ENCODE results near the gene TXN2.

TXN2 gene

GRCh38 chr22:36480941-36481392 lies 473 bp downstream of the TXN2 start:
- no peak for TF ChIP-seq CTCF (conservative IDR thresholded peaks at IDR 0.05; ENCODE audit: low read depth, low read length)
- DNase-seq (ENCODE audit: low read depth) = no peak
- H3K4me3 ChIP-seq (ENCODE audit: low read length) = peak overlapping the region; percentile 73

- H3K4me3 ChIP-seq (ENCODE audit: low read length) = no peak overlapping the region
- no peak for TF ChIP-seq CTCF (conservative IDR thresholded peaks at IDR 0.05; ENCODE audit: low read depth, low read length)
- DNase-seq (ENCODE audit: low read depth) = no peak
Observed at GRCh38 chr22:36478966-36479365, 2.5 kb downstream of the TXN2 start.

GRCh38 chr22:36475341-36475740 lies 6.1 kb downstream of the TXN2 start:
- no peak overlapping the region for H3K4me3 ChIP-seq (ENCODE audit: low read length)
- TF ChIP-seq CTCF (conservative IDR thresholded peaks at IDR 0.05; ENCODE audit: low read depth, low read length) = no peak
- no peak for DNase-seq (ENCODE audit: low read depth)

- H3K4me3 ChIP-seq (ENCODE audit: low read length) = no peak overlapping the region
- no peak for TF ChIP-seq CTCF (conservative IDR thresholded peaks at IDR 0.05; ENCODE audit: low read depth, low read length)
- DNase-seq (ENCODE audit: low read depth) = no peak
Observed at GRCh38 chr22:36472689-36473088, 8.8 kb downstream of the TXN2 start.

GRCh38 chr22:36471341-36471821 lies 10.1 kb downstream of the TXN2 start:
- no peak for TF ChIP-seq CTCF (conservative IDR thresholded peaks at IDR 0.05; ENCODE audit: low read depth, low read length)
- no peak for DNase-seq (ENCODE audit: low read depth)
- H3K4me3 ChIP-seq (ENCODE audit: low read length) = no peak overlapping the region

- DNase-seq (ENCODE audit: low read depth) = no peak
- no peak for TF ChIP-seq CTCF (conservative IDR thresholded peaks at IDR 0.05; ENCODE audit: low read depth, low read length)
- H3K4me3 ChIP-seq (ENCODE audit: low read length) = no peak overlapping the region
Observed at GRCh38 chr22:36470994-36471331, 10.5 kb downstream of the TXN2 start.

- H3K4me3 ChIP-seq (ENCODE audit: low read length) = no peak overlapping the region
- peak; percentile 98 for TF ChIP-seq CTCF (conservative IDR thresholded peaks at IDR 0.05; ENCODE audit: low read depth, low read length)
- no peak for DNase-seq (ENCODE audit: low read depth)
Observed at GRCh38 chr22:36470162-36470993, 11.1 kb downstream of the TXN2 start.
